ENCODE measurements around the gene KCNE1. TPM values are rescaled to one million over a fixed set of nuclear protein-coding genes. Genes with fewer than 3 reads are reported as not detected.
"Not testable (repeated sequence)": the region's sequence is repeated elsewhere in the genome, so short reads cannot be mapped to it uniquely, and the experiment has no call there.

KCNE1 gene
- total and polyA plus RNA-seq, 2 experiments from 2014 or later: 0.48 to 1.1 TPM

- H3K9me2 ChIP-seq (replicated peaks; ENCODE audit: insufficient read depth); H3K9me3 ChIP-seq (ENCODE audit: low read depth); H3K4me2 ChIP-seq; H2AFZ ChIP-seq; H3K4me1 ChIP-seq (ENCODE audit: insufficient read depth); H3K79me2 ChIP-seq; H3K36me3 ChIP-seq (replicated peaks; ENCODE audit: insufficient read depth, low read depth); H3K27ac ChIP-seq; H4K20me1 ChIP-seq (ENCODE audit: insufficient read depth, poor library complexity, severe bottlenecking); H3K4me3 ChIP-seq; H3K27me3 ChIP-seq; DNase-seq (ENCODE audit: low spot score): not testable (repeated sequence)
- no CpG with 5 or more reads among the region's 36 CpGs for WGBS (ENCODE audit: low lambda C conversion rate, missing lambda C conversion rate)
Observed at GRCh38 chr21:34459426-34459825, 52.6 kb downstream of the KCNE1 start.

DNA sequence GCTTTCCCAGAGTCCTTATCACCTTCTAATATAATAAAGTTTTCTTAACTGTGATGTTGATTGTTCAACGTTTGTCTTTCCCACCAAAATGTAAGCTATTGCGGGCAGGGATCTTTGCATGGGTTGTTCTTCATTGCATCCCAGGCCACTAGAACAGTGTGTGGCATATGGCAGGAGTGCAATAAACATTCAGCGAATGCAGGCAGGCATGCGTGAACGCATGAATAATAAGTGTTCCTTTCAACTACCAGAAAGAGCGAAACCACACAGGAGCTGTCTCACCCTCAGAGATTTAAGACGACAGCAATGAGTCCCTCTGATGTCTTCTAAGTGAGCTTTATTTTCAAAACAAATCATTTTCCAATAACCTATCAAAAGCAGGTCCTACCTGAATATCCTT lies 53.7 kb downstream of the KCNE1 start:
- not testable (repeated sequence) for H3K79me2 ChIP-seq; H3K4me1 ChIP-seq (ENCODE audit: insufficient read depth); H3K4me3 ChIP-seq; H3K36me3 ChIP-seq (replicated peaks; ENCODE audit: insufficient read depth, low read depth); H2AFZ ChIP-seq; H3K9me2 ChIP-seq (replicated peaks; ENCODE audit: insufficient read depth); DNase-seq (ENCODE audit: low spot score); H3K27me3 ChIP-seq; H4K20me1 ChIP-seq (ENCODE audit: insufficient read depth, poor library complexity, severe bottlenecking); H3K27ac ChIP-seq; H3K4me2 ChIP-seq; H3K9me3 ChIP-seq (ENCODE audit: low read depth)
- WGBS (ENCODE audit: low lambda C conversion rate, missing lambda C conversion rate): no CpG with 5 or more reads among the region's 7 CpGs

DNA sequence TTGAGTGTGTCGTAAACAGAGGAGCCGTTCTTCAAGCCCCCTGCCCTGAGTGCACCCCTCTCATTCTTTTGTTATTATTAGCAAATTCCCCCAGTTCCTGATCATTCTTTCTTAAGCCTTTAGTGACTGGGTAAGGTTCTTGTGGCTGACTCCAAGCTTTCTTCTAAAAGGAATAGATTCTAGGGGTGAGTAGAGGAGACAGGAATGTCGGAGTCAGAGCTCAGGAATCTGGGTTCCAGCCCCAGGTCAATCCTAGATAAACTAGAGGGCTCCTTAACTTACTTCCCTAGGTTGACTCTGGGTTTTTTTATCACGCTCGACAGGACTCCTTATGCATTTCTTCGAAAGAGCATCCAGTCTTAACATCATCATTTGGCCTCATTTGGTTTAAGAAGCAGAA lies 55.8 kb downstream of the KCNE1 start:
- H3K4me3 ChIP-seq; H3K4me1 ChIP-seq (ENCODE audit: insufficient read depth); H3K79me2 ChIP-seq; H3K27me3 ChIP-seq; H3K9me2 ChIP-seq (replicated peaks; ENCODE audit: insufficient read depth); H3K9me3 ChIP-seq (ENCODE audit: low read depth); H2AFZ ChIP-seq; H3K4me2 ChIP-seq; H3K27ac ChIP-seq; DNase-seq (ENCODE audit: low spot score); H4K20me1 ChIP-seq (ENCODE audit: insufficient read depth, poor library complexity, severe bottlenecking); H3K36me3 ChIP-seq (replicated peaks; ENCODE audit: insufficient read depth, low read depth): not testable (repeated sequence)
- no CpG with 5 or more reads among the region's 6 CpGs for WGBS (ENCODE audit: low lambda C conversion rate, missing lambda C conversion rate)

- not testable (repeated sequence) for H3K79me2 ChIP-seq; H3K9me3 ChIP-seq (ENCODE audit: low read depth); H3K27me3 ChIP-seq; H3K9me2 ChIP-seq (replicated peaks; ENCODE audit: insufficient read depth); H3K36me3 ChIP-seq (replicated peaks; ENCODE audit: insufficient read depth, low read depth); H3K27ac ChIP-seq; H3K4me3 ChIP-seq; H3K4me1 ChIP-seq (ENCODE audit: insufficient read depth); H2AFZ ChIP-seq; DNase-seq (ENCODE audit: low spot score); H3K4me2 ChIP-seq; H4K20me1 ChIP-seq (ENCODE audit: insufficient read depth, poor library complexity, severe bottlenecking)
- no CpG with 5 or more reads among the region's 10 CpGs for WGBS (ENCODE audit: low lambda C conversion rate, missing lambda C conversion rate)
Observed at GRCh38 chr21:34455628-34456027, 56.4 kb downstream of the KCNE1 start.

DNA sequence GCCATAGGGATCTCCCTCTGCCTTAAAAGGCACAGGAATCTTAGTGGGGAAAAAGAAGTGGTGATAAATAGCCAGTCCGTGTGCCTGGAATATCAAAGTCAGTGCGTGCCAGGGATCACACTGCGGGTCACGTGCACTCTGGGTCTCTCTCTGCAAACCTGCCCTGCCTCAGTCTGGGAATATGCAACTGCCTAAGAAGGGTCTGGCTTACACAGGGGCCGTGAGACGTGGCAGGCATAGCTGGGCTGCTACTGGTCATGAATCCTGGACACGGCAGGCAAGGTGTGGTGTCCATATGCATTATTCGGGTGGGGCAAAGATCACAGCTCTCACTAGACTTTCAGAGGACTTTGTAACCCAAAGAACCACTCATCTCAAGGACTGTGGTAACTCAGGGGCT lies 65.0 kb downstream of the KCNE1 start:
- not testable (repeated sequence) for H3K9me2 ChIP-seq (replicated peaks; ENCODE audit: insufficient read depth); H3K4me1 ChIP-seq (ENCODE audit: insufficient read depth); H2AFZ ChIP-seq; H3K4me2 ChIP-seq; H3K27ac ChIP-seq; H3K79me2 ChIP-seq; H3K9me3 ChIP-seq (ENCODE audit: low read depth); H3K27me3 ChIP-seq; H3K4me3 ChIP-seq; H3K36me3 ChIP-seq (replicated peaks; ENCODE audit: insufficient read depth, low read depth); H4K20me1 ChIP-seq (ENCODE audit: insufficient read depth, poor library complexity, severe bottlenecking); DNase-seq (ENCODE audit: low spot score)
- no CpG with 5 or more reads among the region's 8 CpGs for WGBS (ENCODE audit: low lambda C conversion rate, missing lambda C conversion rate)

GRCh38 chr21:34443486-34443885 lies 68.5 kb downstream of the KCNE1 start:
- no CpG with 5 or more reads among the region's 4 CpGs for WGBS (ENCODE audit: low lambda C conversion rate, missing lambda C conversion rate)

GRCh38 chr21:34429710-34430109 lies 82.3 kb downstream of the KCNE1 start:
- not testable (repeated sequence) for H3K27ac ChIP-seq

More at GRCh38 chr21:34443486-34443885, 68.5 kb downstream of the KCNE1 start:
- DNase-seq (ENCODE audit: low spot score); H3K27ac ChIP-seq; H3K9me2 ChIP-seq (replicated peaks; ENCODE audit: insufficient read depth); H3K9me3 ChIP-seq (ENCODE audit: low read depth); H3K4me3 ChIP-seq; H3K79me2 ChIP-seq; H4K20me1 ChIP-seq (ENCODE audit: insufficient read depth, poor library complexity, severe bottlenecking); H3K36me3 ChIP-seq (replicated peaks; ENCODE audit: insufficient read depth, low read depth); H3K4me2 ChIP-seq; H3K27me3 ChIP-seq; H2AFZ ChIP-seq; H3K4me1 ChIP-seq (ENCODE audit: insufficient read depth): not testable (repeated sequence)

GRCh38 chr21:34428441-34428840 lies 83.6 kb downstream of the KCNE1 start:
- not testable (repeated sequence) for H3K79me2 ChIP-seq; H3K27me3 ChIP-seq; H3K4me2 ChIP-seq; H3K4me1 ChIP-seq (ENCODE audit: insufficient read depth); H3K36me3 ChIP-seq (replicated peaks; ENCODE audit: insufficient read depth, low read depth); H3K9me3 ChIP-seq (ENCODE audit: low read depth); H3K4me3 ChIP-seq; H4K20me1 ChIP-seq (ENCODE audit: insufficient read depth, poor library complexity, severe bottlenecking); DNase-seq (ENCODE audit: low spot score); H3K9me2 ChIP-seq (replicated peaks; ENCODE audit: insufficient read depth); H2AFZ ChIP-seq; H3K27ac ChIP-seq
- WGBS (ENCODE audit: low lambda C conversion rate, missing lambda C conversion rate): no CpG with 5 or more reads among the region's 6 CpGs

More at GRCh38 chr21:34429710-34430109, 82.3 kb downstream of the KCNE1 start:
- DNase-seq (ENCODE audit: low spot score); H2AFZ ChIP-seq; H3K4me1 ChIP-seq (ENCODE audit: insufficient read depth); H3K79me2 ChIP-seq; H3K36me3 ChIP-seq (replicated peaks; ENCODE audit: insufficient read depth, low read depth); H4K20me1 ChIP-seq (ENCODE audit: insufficient read depth, poor library complexity, severe bottlenecking); H3K27me3 ChIP-seq; H3K9me2 ChIP-seq (replicated peaks; ENCODE audit: insufficient read depth); H3K4me2 ChIP-seq; H3K9me3 ChIP-seq (ENCODE audit: low read depth); H3K4me3 ChIP-seq: not testable (repeated sequence)
- no CpG with 5 or more reads among the region's 5 CpGs for WGBS (ENCODE audit: low lambda C conversion rate, missing lambda C conversion rate)

DNA sequence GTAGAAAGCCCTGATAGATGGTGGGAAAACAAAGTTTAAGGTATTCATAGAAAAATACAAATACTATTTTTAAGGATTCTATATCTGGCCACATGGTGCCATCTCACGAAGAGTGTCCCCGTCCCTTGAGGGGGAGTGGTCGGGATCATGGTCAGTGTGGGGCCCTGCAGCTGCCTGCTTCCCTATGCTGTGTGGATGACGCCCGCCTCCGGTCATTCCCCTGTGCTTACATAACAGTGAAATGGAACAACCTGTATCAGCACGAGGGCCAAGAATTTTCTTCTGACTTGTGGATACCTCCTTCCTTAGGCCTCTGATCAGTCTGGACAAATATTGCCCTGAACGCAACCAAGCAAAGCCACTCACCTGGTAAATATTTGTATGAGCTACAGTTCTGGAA lies 84.7 kb downstream of the KCNE1 start:
- H3K4me2 ChIP-seq; H3K79me2 ChIP-seq; H3K9me3 ChIP-seq (ENCODE audit: low read depth); H3K27me3 ChIP-seq; H3K36me3 ChIP-seq (replicated peaks; ENCODE audit: insufficient read depth, low read depth); H4K20me1 ChIP-seq (ENCODE audit: insufficient read depth, poor library complexity, severe bottlenecking); H3K9me2 ChIP-seq (replicated peaks; ENCODE audit: insufficient read depth); DNase-seq (ENCODE audit: low spot score); H2AFZ ChIP-seq; H3K4me1 ChIP-seq (ENCODE audit: insufficient read depth); H3K4me3 ChIP-seq; H3K27ac ChIP-seq: not testable (repeated sequence)
- WGBS (ENCODE audit: low lambda C conversion rate, missing lambda C conversion rate): no CpG with 5 or more reads among the region's 8 CpGs

All from hepatocyte (in vitro differentiated cells).